ENCODE data around the gene LYPD1. TPM values are rescaled to one million over a fixed set of nuclear protein-coding genes. Genes with fewer than 3 reads are reported as not detected.

The LYPD1 gene
- total RNA-seq, 1 donor from 2014 or later = not detected

DNA sequence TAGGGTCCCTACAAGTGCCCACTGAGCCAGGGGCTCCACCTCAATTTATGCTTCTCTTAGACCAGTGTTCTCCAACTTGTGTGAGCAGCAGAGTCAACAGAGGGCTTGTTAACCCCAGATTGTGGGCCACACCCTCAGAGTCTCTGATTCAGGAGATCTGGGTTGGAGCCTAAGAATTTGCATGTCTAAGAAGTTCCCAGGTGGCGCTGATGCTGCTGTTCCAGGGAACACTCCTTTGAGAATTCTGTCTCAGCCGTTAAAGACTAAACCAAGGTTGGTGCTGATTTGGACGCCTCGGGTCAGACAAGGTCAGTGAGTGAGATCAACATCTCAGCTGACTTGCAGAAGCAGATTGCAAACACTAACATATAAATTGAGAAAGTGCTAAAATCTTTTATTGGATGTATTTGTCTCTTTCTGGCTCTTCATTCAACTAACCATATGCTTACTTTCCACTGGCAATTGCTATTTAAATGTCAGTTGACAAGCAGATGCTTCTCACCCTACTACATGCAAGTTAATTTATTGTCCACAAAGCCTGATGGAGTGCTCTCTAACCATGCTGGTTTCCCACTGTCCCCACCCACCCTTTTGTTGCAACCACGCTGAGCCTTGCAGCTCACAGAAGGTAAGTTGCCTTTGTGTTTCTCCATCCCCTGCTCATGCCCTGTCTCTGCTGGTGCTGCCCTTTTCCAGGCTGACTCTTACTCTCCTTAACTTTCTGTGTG, 31.5 kb downstream of the LYPD1 start:
- no peak overlapping the region for H3K27ac ChIP-seq
- no peaks in the 10 kb centered on the region for H3K4me1 ChIP-seq
- no peak for DNase-seq (ENCODE audit: low spot score in 2 of 2)
- no peaks in the 10 kb centered on the region for H3K9me3 ChIP-seq
- no peak overlapping the region for H3K4me3 ChIP-seq
- TF ChIP-seq, protein P1, sequence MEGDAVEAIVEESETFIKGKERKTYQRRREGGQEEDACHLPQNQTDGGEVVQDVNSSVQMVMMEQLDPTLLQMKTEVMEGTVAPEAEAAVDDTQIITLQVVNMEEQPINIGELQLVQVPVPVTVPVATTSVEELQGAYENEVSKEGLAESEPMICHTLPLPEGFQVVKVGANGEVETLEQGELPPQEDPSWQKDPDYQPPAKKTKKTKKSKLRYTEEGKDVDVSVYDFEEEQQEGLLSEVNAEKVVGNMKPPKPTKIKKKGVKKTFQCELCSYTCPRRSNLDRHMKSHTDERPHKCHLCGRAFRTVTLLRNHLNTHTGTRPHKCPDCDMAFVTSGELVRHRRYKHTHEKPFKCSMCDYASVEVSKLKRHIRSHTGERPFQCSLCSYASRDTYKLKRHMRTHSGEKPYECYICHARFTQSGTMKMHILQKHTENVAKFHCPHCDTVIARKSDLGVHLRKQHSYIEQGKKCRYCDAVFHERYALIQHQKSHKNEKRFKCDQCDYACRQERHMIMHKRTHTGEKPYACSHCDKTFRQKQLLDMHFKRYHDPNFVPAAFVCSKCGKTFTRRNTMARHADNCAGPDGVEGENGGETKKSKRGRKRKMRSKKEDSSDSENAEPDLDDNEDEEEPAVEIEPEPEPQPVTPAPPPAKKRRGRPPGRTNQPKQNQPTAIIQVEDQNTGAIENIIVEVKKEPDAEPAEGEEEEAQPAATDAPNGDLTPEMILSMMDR (IDR thresholded peaks at IDR 0.05) = no peak
- intact Hi-C loops (cut with DNase I) = no loop called here
- H3K27me3 ChIP-seq = no peaks in the 10 kb centered on the region
- H3K36me3 ChIP-seq = no peaks in the 10 kb centered on the region

DNA sequence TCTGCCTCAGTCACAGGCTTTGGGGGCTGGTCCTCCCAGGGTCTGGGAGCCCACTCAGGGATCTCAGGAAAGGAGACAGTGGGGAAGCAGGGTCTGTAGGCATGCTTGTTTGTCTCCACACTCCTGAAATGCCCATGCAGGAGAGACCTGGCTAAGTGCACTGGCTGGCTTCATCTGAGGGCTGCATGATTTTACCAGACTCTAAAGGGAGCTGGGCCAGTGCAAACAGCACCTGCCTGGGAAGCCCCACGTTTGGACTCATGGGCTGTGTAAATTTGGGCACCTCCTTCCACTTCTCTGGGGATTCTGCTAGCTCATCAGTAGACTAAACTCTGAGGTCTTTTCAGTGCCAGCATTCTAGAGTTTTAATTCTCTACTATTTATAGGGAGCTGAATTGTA, 33.7 kb downstream of the LYPD1 start:
- Histone ChIP-seq H3K4me3 (no peak overlapping the region), H3K27ac (no peak overlapping the region), H3K4me1 (no peaks in the 10 kb centered on the region), H3K36me3 (no peaks in the 10 kb centered on the region), H3K27me3 (no peaks in the 10 kb centered on the region), H3K9me3 (no peaks in the 10 kb centered on the region)
- intact Hi-C loops (cut with DNase I) = no loop called here
- TF ChIP-seq, protein P1 (IDR thresholded peaks at IDR 0.05) = no peak
- DNase-seq (ENCODE audit: low spot score in 2 of 2) = no peak

DNA sequence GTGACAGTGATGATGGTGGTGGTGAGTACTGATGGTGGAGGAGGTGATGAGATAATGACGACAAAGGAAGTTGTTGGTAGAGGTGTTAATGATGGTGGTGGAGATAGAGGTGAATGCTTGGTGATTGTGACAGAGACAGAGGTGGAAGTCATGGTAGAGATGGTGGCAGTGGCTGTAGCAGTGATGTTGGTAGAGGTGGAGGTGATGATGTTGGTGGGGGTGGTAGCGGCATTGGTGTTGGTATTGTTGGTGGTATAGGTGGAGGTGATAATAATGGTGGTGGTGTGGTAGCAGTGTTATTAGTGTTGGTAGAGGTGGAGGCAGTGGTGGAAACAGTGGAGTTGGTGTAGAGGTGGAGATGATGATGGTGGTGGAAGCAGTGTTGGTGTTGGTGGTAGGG, 36.4 kb downstream of the LYPD1 start:
- H3K27me3 ChIP-seq = no peaks in the 10 kb centered on the region
- H3K4me1 ChIP-seq = no peaks in the 10 kb centered on the region
- intact Hi-C loops (cut with DNase I) = no loop called here
- no peak overlapping the region for H3K27ac ChIP-seq
- DNase-seq (ENCODE audit: low spot score in 2 of 2) = no peak
- H3K4me3 ChIP-seq = no peak overlapping the region
- no peaks in the 10 kb centered on the region for H3K9me3 ChIP-seq
- H3K36me3 ChIP-seq = no peaks in the 10 kb centered on the region
- TF ChIP-seq, protein P1 (IDR thresholded peaks at IDR 0.05) = no peak

DNA sequence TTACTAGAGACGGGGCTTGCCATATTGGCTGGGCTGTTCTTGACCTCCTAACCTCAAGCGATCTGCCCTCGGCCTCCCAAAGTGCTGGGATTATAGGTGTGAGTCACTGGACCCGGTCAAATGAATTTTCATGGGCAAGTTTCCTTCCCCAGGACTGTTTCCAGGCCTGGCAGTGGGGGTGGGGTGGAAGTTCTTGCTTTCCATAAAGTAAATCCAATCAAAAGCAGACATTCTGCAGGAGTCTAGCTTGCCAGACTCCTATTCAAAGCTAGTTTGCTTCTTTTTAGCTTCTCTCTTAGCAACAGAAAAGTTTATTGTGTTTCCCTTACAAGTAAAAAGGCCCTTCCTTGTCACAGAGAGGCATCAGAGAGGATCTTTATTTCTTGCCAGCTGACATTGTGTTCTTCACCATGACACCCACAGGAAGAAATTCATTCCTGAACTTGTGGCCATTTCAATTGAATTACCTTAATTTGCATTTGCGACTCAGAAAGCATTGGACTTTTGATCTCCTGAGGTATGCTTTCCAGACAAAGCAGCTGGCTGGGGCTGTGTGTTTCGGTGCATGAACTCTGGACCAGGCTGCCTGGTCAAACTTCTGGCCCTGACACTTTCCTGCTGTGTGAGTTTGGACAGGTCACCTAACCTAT, 37.9 kb downstream of the LYPD1 start:
- Histone ChIP-seq H3K27me3 (no peaks in the 10 kb centered on the region), H3K36me3 (no peaks in the 10 kb centered on the region), H3K4me1 (no peaks in the 10 kb centered on the region), H3K27ac (no peak overlapping the region), H3K9me3 (no peaks in the 10 kb centered on the region), H3K4me3 (no peak overlapping the region)
- TF ChIP-seq, protein P1 (IDR thresholded peaks at IDR 0.05) = no peak
- no peak for DNase-seq (ENCODE audit: low spot score in 2 of 2)
- intact Hi-C loops (cut with DNase I) = no loop called here

DNA sequence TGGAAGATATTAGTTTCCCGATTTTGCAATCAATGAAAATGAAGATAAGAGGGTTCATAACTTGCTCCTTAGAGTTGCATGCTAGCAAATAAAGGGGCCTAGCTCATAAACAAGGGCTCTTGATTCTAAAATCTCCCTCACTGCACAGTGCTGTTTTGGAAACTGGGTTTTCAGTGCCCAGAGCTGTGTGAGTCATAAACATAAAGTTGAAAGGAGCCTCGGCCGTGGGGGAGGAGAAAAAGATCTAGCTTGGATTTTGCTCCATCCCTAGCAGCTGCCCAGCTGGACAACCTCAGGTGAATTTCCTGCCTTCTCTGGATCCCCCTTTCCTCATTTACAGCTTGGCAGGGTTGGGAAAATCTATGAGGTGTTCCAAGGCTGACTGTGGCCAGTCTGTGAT, 42.5 kb downstream of the LYPD1 start:
- Histone ChIP-seq H3K4me3 (no peak overlapping the region), H3K36me3 (no peaks in the 10 kb centered on the region), H3K27me3 (no peaks in the 10 kb centered on the region), H3K4me1 (no peaks in the 10 kb centered on the region), H3K9me3 (no peaks in the 10 kb centered on the region), H3K27ac (no peak overlapping the region)
- TF ChIP-seq, protein P1 (IDR thresholded peaks at IDR 0.05) = no peak
- no peak for DNase-seq (ENCODE audit: low spot score in 2 of 2)
- intact Hi-C loops (cut with DNase I) = no loop called here

Data from ascending aorta (tissue), 2 donors.